Psoas muscle (tissue), 8 donors: ENCODE measurements around the gene RHOBTB3. TPM values are rescaled to one million over a fixed set of nuclear protein-coding genes. Genes with fewer than 3 reads are reported as not detected.

Experiments
- ATAC-seq, 4 donors: fragments of 200-7000 bp; cut with Tn5 transposase; one replicate each; pipeline ENCODE4 v1.9.1; 2020; ENCODE audit warnings: moderate library complexity in 3 of 4, mild to moderate bottlenecking in 2 of 4
- DNase-seq, 2 donors: peaks; one replicate each; pipeline ENCODE4 v3.0.0-alpha.2; 2020
- H3K27ac ChIP-seq: fragments of 200-600 bp; one replicate; pipeline ENCODE4 v1.8.0; 2022
- H3K27me3 ChIP-seq, 3 donors: fragments of 200-600 bp in 1 of 3; one replicate each; pipeline versions ENCODE4 v1.6.1 to v1.8.0; 2013 to 2022; ENCODE audit warnings: low read length in 2 of 3, mild to moderate bottlenecking in 2 of 3, moderate library complexity in 1 of 3; ENCODE audit not compliant: insufficient read depth in 3 of 3
- H3K36me3 ChIP-seq, 2 donors: fragments of 200-600 bp in 1 of 2; one replicate each; pipeline versions ENCODE4 v1.6.1 to v1.8.0; 2013 to 2022; ENCODE audit warnings: low read depth in 1 of 2, mild to moderate bottlenecking in 1 of 2, moderate library complexity in 1 of 2; ENCODE audit not compliant: insufficient read depth in 1 of 2
- H3K4me1 ChIP-seq: fragments of 200-600 bp; one replicate; pipeline ENCODE4 v1.8.0; 2022
- H3K4me3 ChIP-seq: fragments of 200-600 bp; one replicate; pipeline ENCODE4 v1.8.0; 2022; ENCODE audit warnings: mild to moderate bottlenecking
- H3K9me3 ChIP-seq: fragments of 200-600 bp; one replicate; pipeline ENCODE4 v1.8.0; 2022
- CTCF ChIP-seq: fragments of 200-600 bp; IDR thresholded peaks from one replicate; pipeline ENCODE4 v1.8.0; 2022; ENCODE audit warnings: antibody characterized with exemption
- WGBS, 3 donors: extraction: QIAGEN DNeasy Blood & Tissue Kit; methylation state at CpG; one replicate each; pipeline versions ENCODE4 v1.1.6 to v1.1.7; 2013; 5-methylcytosine and 5-hydroxymethylcytosine counted together
- intact Hi-C, 2 donors: fragments of 100-400 bp; cut with DNase I; formaldehyde crosslinking; loops; one replicate each; pipeline versions ENCODE4 v1.11.0 to v1.14.2; 2022
- polyA plus RNA-seq, 3 donors: library from polyadenylated mRNA; stranded (reverse); fragments of 200-250 nt; gene quantifications; one replicate each; pipeline ENCODE4 v1.2.3, GENCODE V29; 2013
- total RNA-seq, 4 donors: library from RNA; stranded (reverse); fragmentation: NEBNext Ultra II Directional in 2 of 4; extraction: Animal tissue kit (Norgen Biotek cat#: 25700) in 2 of 4; gene quantifications; one replicate each; pipeline versions ENCODE4 v1.2.1 to v1.2.4, GENCODE V29; 2021 to 2023
- donor health status: healthy with polysubstance abuse.
- donor health status: DM: no; HTN: no; CAD: no; lungs with moderate emphysema.
- donor health status: Bipolar disorder and iron deficiency.
- donor health status: healthy.
- donor health status: DM: yes; HTN: yes; CAD: no.
- donor health status: DM: no; HTN: no; CAD: no.
- donor health status: DM: no; HTN: no; CAD: no.
- donor health status: DM: yes; HTN: yes; CAD: no.

Gene RHOBTB3
- total and polyA plus RNA-seq, 7 donors: 19.0 to 86.0 (median 53.2) TPM

GRCh38 chr5:95803271-95804148 is 72.4 kb downstream of the RHOBTB3 start:
- ATAC-seq (peak; percentile 73 to 88 (median 86)), DNase-seq (no peak)
- Histone ChIP-seq H3K27me3 (no peaks in the 10 kb centered on the region), H3K9me3 (no peaks in the 10 kb centered on the region), H3K4me1 (peaks cover 28% of the 10 kb centered on the region), H3K4me3 (no peak overlapping the region), H3K36me3 (peaks cover 0 to 3% of the 10 kb centered on the region in 2 donors), H3K27ac (peak overlapping the region; percentile 50)
- intact Hi-C loops: no loop called here
- WGBS, 3 donors: 78 to 88% (median 84%) methylated on average over 6 of the region's 6 CpGs
- no peak for TF ChIP-seq CTCF

GRCh38 chr5:95804736-95805539 is 73.8 kb downstream of the RHOBTB3 start:
- peaks cover 0 to 3% of the 10 kb centered on the region in 2 donors for H3K36me3 ChIP-seq
- no peaks in the 10 kb centered on the region for H3K9me3 ChIP-seq
- no peaks in the 10 kb centered on the region for H3K27me3 ChIP-seq
- no peak for TF ChIP-seq CTCF
- ATAC-seq: no peak
- H3K27ac ChIP-seq: no peak overlapping the region
- 82 to 93% (median 93%) methylated on average over 6 of the region's 6 CpGs for WGBS, 3 donors
- intact Hi-C loops: no loop called here
- DNase-seq: no peak
- peaks cover 42% of the 10 kb centered on the region for H3K4me1 ChIP-seq
- H3K4me3 ChIP-seq: no peak overlapping the region

GRCh38 chr5:95806687-95807086 is 75.6 kb downstream of the RHOBTB3 start:
- peaks cover 43% of the 10 kb centered on the region for H3K4me1 ChIP-seq
- intact Hi-C loops: no loop called here

GRCh38 chr5:95808013-95808685 is 77.0 kb downstream of the RHOBTB3 start:
- H3K4me1 ChIP-seq: peaks cover 41% of the 10 kb centered on the region
- H3K27me3 ChIP-seq: no peaks in the 10 kb centered on the region
- ATAC-seq (no peak), DNase-seq (no peak)
- no peaks in the 10 kb centered on the region for H3K9me3 ChIP-seq
- TF ChIP-seq CTCF: no peak
- 79 to 88% (median 81%) methylated on average over 7 of the region's 7 CpGs for WGBS, 3 donors
- peak overlapping the region; percentile 29 for H3K4me3 ChIP-seq
- H3K36me3 ChIP-seq: peaks cover 3% of the 10 kb centered on the region in 2 donors
- H3K27ac ChIP-seq: peak overlapping the region; percentile 95
- intact Hi-C loops: no loop called here

More at GRCh38 chr5:95806687-95807086, 75.6 kb downstream of the RHOBTB3 start:
- H3K36me3 ChIP-seq: peaks cover 0 to 3% of the 10 kb centered on the region in 2 donors
- TF ChIP-seq CTCF: no peak
- no peak overlapping the region for H3K27ac ChIP-seq
- ATAC-seq (no peak), DNase-seq (no peak)
- H3K9me3 ChIP-seq: no peaks in the 10 kb centered on the region
- H3K27me3 ChIP-seq: no peaks in the 10 kb centered on the region
- 68 to 78% (median 73%) methylated on average over 7 of the region's 7 CpGs for WGBS, 3 donors
- H3K4me3 ChIP-seq: no peak overlapping the region
